ENCODE results near the gene SWI5.
"Not testable (repeated sequence)": the region's sequence is repeated elsewhere in the genome, so short reads cannot be mapped to it uniquely, and the experiment has no call there.

Gene SWI5

GRCh38 chr9:128276008-128276573, at the start of gene SWI5:
Gene SWI5 (plus strand): TSS chr9:128276276.
- peak; percentile 99 for DNase-seq

GRCh38 chr9:128226412-128226801, 49.7 kb upstream of the SWI5 start:
- no peak for DNase-seq

- not testable (repeated sequence) for DNase-seq
These were observed 45.2 kb upstream of the SWI5 start for GRCh38 chr9:128230897-128231296.

GRCh38 chr9:128231638-128232527, 44.2 kb upstream of the SWI5 start:
- no peak for DNase-seq

- no peak for DNase-seq
These were observed 43.3 kb upstream of the SWI5 start for GRCh38 chr9:128232528-128233428.

- no peak for DNase-seq
These were observed 42.2 kb upstream of the SWI5 start for GRCh38 chr9:128233817-128234406.

GRCh38 chr9:128242124-128242523, 34.0 kb upstream of the SWI5 start:
- no peak for DNase-seq

GRCh38 chr9:128242828-128243214, 33.3 kb upstream of the SWI5 start:
- no peak for DNase-seq

- DNase-seq: no peak
These were observed 32.7 kb upstream of the SWI5 start for GRCh38 chr9:128243215-128244018.

GRCh38 chr9:128244091-128244836, 31.8 kb upstream of the SWI5 start:
- no peak for DNase-seq

- no peak for DNase-seq
These were observed 31.2 kb upstream of the SWI5 start for GRCh38 chr9:128244837-128245231.

GRCh38 chr9:128245421-128246151, 30.5 kb upstream of the SWI5 start:
- DNase-seq: no peak

GRCh38 chr9:128246471-128246870, 29.6 kb upstream of the SWI5 start:
- no peak for DNase-seq

- no peak for DNase-seq
These were observed 28.8 kb upstream of the SWI5 start for GRCh38 chr9:128247226-128247803.

GRCh38 chr9:128249558-128249907, 26.5 kb upstream of the SWI5 start:
- no peak for DNase-seq

- no peak for DNase-seq
These were observed 25.9 kb upstream of the SWI5 start for GRCh38 chr9:128249908-128250838.

GRCh38 chr9:128250839-128251731, 25.0 kb upstream of the SWI5 start:
- no peak for DNase-seq

GRCh38 chr9:128251732-128252100, 24.4 kb upstream of the SWI5 start:
- no peak for DNase-seq
